K562 (cell line): ENCODE results near the gene PPP4C. TPM values are rescaled to one million over a fixed set of nuclear protein-coding genes. Genes with fewer than 3 reads are reported as not detected.

ENCODE experiments used
- CGGBP1 ChIP-seq: fragments of 250-450 bp; sonication (Bioruptor Pico); IDR thresholded peaks from 2 replicates; pipeline ENCODE4 v1.9.0; 2021; ENCODE audit warnings: mild to moderate bottlenecking
- E2F5 ChIP-seq: sonication (generic); formaldehyde crosslinking; IDR thresholded peaks from 2 replicates; pipeline ENCODE4 v1.8.0; 2022; ENCODE audit warnings: mild to moderate bottlenecking, missing genetic modification reagents
- E2F6 ChIP-seq, 2 experiments: IDR thresholded peaks; 2 replicates each; pipeline ENCODE4 v1.6.1; 2011; ENCODE audit warnings: borderline replicate concordance in 1 of 2, control low read depth in 1 of 2, low read depth in 1 of 2, low read length in 1 of 2, mild to moderate bottlenecking in 1 of 2, mixed read lengths in 1 of 2, moderate library complexity in 1 of 2; ENCODE audit not compliant: insufficient read depth in 1 of 2, insufficient read length in 1 of 2, poor library complexity in 1 of 2, severe bottlenecking in 1 of 2; ENCODE audit errors: extremely low read depth in 1 of 2
- ELF4 ChIP-seq: fragments of 450-650 bp; formaldehyde crosslinking; IDR thresholded peaks from 2 replicates; pipeline ENCODE4 v1.4.0; 2022; ENCODE audit warnings: missing genetic modification characterization
- GABPB1 ChIP-seq: sonication (generic); formaldehyde crosslinking; IDR thresholded peaks from 2 replicates; pipeline ENCODE4 v1.8.0; 2022; ENCODE audit warnings: mild to moderate bottlenecking, missing genetic modification reagents
- GATAD2A ChIP-seq: fragments of 450-650 bp; IDR thresholded peaks from 2 replicates; pipeline ENCODE4 v1.6.1; 2017
- HLTF ChIP-seq: fragments of 450-650 bp; IDR thresholded peaks from 2 replicates; pipeline ENCODE4 v1.6.1; 2016
- MAZ ChIP-seq, 2 experiments: fragments of 450-650 bp in 1 of 2; sonication (generic) in 1 of 2; formaldehyde crosslinking; IDR thresholded peaks in 1 of 2; conservative IDR thresholded peaks in 1 of 2; 2 replicates each; pipeline versions ENCODE4 v1.4.0 to v1.5.0; 2020; ENCODE audit warnings: mild to moderate bottlenecking in 1 of 2, missing genetic modification reagents in 1 of 2
- MBD1 ChIP-seq: fragments of 250-450 bp; sonication (Bioruptor Pico); IDR thresholded peaks from 2 replicates; pipeline ENCODE4 v1.8.0; 2022; ENCODE audit warnings: inconsistent platforms
- MCM5 ChIP-seq: fragments of 450-650 bp; IDR thresholded peaks from 2 replicates; pipeline ENCODE4 v1.6.1; 2016; ENCODE audit warnings: low read depth
- POLR2AphosphoS2 ChIP-seq: IDR thresholded peaks from 2 replicates; pipeline ENCODE4 v1.6.1; 2012; ENCODE audit warnings: low read length, improper control_type of control experiment
- RAD21 ChIP-seq, 2 experiments: fragments of 250-450 bp in 1 of 2; fragments of 450-650 bp in 1 of 2; sonication (Bioruptor Pico) in 1 of 2; formaldehyde crosslinking in 1 of 2; IDR thresholded peaks in 1 of 2; conservative IDR thresholded peaks in 1 of 2; 2 replicates each; pipeline versions ENCODE4 v1.4.0 to v1.8.0; 2020 to 2022; ENCODE audit warnings: mild to moderate bottlenecking in 2 of 2, moderate library complexity in 1 of 2
- TRIM24 ChIP-seq, 2 experiments: fragments of 450-650 bp; IDR thresholded peaks; 2 replicates each; pipeline ENCODE4 v1.6.1; 2016
- XRCC4 ChIP-seq: IDR thresholded peaks from one replicate; pipeline ENCODE4 v1.6.1; 2011; ENCODE audit not compliant: insufficient read depth, insufficient read length; ENCODE audit errors: extremely low read depth
- ZHX1 ChIP-seq: fragments of 150-350 bp; conservative IDR thresholded peaks from 2 replicates; pipeline ENCODE4 v1.6.1; 2014; ENCODE audit warnings: low read length
- ZNF253 ChIP-seq: fragments of 250-450 bp; sonication (Bioruptor Pico); conservative IDR thresholded peaks from 2 replicates; pipeline ENCODE4 v1.6.1; 2021; ENCODE audit warnings: mild to moderate bottlenecking
- ZNF280B ChIP-seq: fragments of 250-450 bp; sonication (Bioruptor Pico); IDR thresholded peaks from 2 replicates; pipeline ENCODE4 v1.5.1; 2021; ENCODE audit warnings: mild to moderate bottlenecking
- ZNF695 ChIP-seq: fragments of 450-650 bp; formaldehyde crosslinking; IDR thresholded peaks from 2 replicates; pipeline ENCODE4 v1.4.0; 2020; ENCODE audit warnings: mild to moderate bottlenecking, moderate library complexity
- polyA plus RNA-seq, 8 experiments: library from polyadenylated mRNA; depleted of rRNA in 4 of 8; stranded (reverse) in 5 of 8; unstranded in 3 of 8; fragments of >200 nt; fragmentation: Nextera tagmentation in 2 of 8; fragmentation: Illumina TruSeq in 1 of 8; extraction: Ambion mirVana in 2 of 8; extraction: Trizol in 1 of 8; gene quantifications; 2 replicates each; pipeline versions ENCODE4 v1.2.1 to v1.2.3, GENCODE V29; 2011 to 2014; ENCODE audit warnings: inconsistent platforms in 1 of 8, missing spikeins in 1 of 8
- total RNA-seq, 7 experiments: library from RNA; depleted of rRNA in 6 of 7; stranded (reverse); fragments of >200 nt in 6 of 7; fragmentation: Illumina TruSeq in 2 of 7; extraction: Trizol in 2 of 7; gene quantifications; 2 replicates each; pipeline versions ENCODE4 v1.2.1 to v1.2.3, GENCODE V29; 2011 to 2021; ENCODE audit warnings: low replicate concordance in 1 of 7

The PPP4C gene
- total and polyA plus RNA-seq, 9 of the 15 experiments (the other 6 are each of a cell fraction or from before 2014, with no cell fraction given), result 3.5 to 183 (median 131) TPM

- TF ChIP-seq CGGBP1 (CRISPR knock-in tag) (no peak), GATAD2A (0 out of 2 replicates have a peak, but pooled peaks have one; percentile 14), RAD21 (CRISPR knock-in tag; conservative IDR thresholded peaks at IDR 0.05 in 1 of 2, IDR thresholded peaks at IDR 0.05 in 1 of 2) (peak; percentile 71 to 77), POLR2AphosphoS2 (no peak), MCM5 (no peak), MBD1 (CRISPR knock-in tag) (no peak), ZNF280B (CRISPR knock-in tag) (no peak), ZHX1 (0 out of 2 replicates have a peak, but pooled peaks have one; percentile 18), E2F6 (IDR thresholded peaks at IDR 0.05; ENCODE audit: borderline replicate concordance in 1 of 2, extremely low read depth in 1 of 2, insufficient read depth in 1 of 2, insufficient read length in 1 of 2, low read depth in 1 of 2, low read length in 1 of 2, poor library complexity in 1 of 2, severe bottlenecking in 1 of 2) (peak; percentile 65 to 91), ELF4 (CRISPR knock-in tag) (no peak), GABPB1 (CRISPR knock-in tag) (peak; percentile 68; the same call in 1 of the 2 replicates), HLTF (no peak), ZNF253 (CRISPR knock-in tag) (no peak), MAZ (CRISPR knock-in tag; conservative IDR thresholded peaks at IDR 0.05 in 1 of 2, IDR thresholded peaks at IDR 0.05 in 1 of 2) (peak; percentile 81 to 92), XRCC4 (no peak), E2F5 (CRISPR knock-in tag) (no peak), TRIM24 (IDR thresholded peaks at IDR 0.05) (peak in 1 of 2 experiments; percentile 59; a peak in 1 of 4 replicates), ZNF695 (CRISPR knock-in tag) (no peak)
These were observed 15.9 kb downstream of the PPP4C start, which contains the start of gene TBX6 (continued) for GRCh38 chr16:30091474-30092372.
